Kidney tubule cell (primary cell): ENCODE data around the gene RBMS1.

ENCODE experiments used
- DNase-seq: peaks from one replicate; pipeline ENCODE4 v3.0.0-alpha.2; 2018; ENCODE audit warnings: low spot score

Gene RBMS1

DNA sequence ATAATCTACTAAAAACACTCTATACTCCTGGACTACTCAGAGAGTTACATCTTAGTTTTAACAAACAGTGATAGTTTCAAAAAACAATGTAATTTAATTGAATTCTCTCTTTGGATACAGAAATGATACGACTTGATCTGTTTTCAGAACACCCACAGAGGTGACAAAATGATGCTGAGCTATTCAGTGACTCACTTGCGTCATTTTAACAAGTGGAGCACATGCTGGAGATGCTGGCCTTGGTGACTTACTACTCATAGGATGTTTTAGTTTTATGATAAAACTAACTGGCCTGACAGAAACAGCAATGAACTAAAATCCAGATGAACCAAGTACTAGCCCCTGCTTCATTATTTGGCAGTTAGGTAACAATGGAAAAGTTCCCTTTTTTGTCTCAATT is 192.2 kb downstream of the RBMS1 start:
- DNase-seq, result no peak

DNA sequence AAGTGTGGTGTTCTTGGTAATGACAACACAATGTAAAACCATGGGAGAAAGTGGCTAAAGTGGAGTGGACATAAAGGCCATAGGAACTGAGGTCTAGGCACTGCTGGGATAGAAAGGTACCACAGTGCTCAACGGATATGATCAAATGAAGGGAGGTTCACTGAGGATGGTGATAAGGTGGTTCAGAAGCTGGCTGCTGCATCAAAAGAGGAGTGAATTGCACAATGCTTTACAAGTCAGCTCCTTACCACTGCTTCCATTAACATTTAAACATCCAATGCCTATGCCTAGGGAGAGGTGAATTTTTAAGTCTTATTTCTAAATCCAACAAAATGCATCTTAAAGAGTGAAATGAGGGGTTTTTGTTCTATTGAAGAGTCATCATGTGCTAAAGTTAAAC is 193.4 kb downstream of the RBMS1 start:
- no peak for DNase-seq

DNA sequence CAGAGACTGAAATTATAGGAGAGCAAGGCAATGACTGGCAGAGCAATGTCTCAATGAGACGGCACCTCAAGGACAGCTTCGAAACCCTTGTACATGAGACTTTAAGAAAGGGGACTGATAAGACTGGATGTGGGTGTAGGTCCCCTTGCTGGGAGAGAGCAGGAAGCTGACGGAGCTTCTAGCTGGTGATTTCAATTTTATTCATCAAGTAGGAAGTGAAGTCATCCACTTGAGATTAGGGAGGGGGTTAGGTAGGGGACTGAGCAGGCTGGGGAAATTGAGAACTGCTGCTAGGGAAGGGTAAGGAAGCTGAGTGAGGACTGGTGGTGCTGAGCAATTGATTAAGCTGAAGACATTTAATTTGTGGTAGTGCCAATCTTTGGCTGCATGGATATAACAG is 194.1 kb downstream of the RBMS1 start:
- DNase-seq, result peak; percentile 60

DNA sequence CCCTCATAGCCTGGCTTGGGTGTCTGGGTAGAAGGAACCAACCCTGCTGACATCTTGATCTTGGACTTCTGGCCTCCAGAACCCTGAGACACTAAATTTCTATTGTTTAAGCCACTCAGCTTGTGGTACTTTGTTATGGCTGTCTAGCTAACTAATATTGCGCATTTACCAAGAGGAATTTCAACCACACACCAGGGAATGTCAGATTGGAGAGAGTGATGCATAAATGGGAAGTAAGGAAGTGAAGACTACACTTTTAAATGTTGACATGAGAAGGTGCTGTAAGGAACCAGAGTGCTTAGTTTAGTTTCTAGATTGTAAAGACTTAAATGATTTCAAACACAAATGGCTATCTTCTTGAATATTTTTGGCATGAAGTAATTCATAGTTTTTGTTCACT is 194.6 kb downstream of the RBMS1 start:
- peak; percentile 54 for DNase-seq

- no peak for DNase-seq
Measured at GRCh38 chr2:160295519-160296207, 197.9 kb downstream of the RBMS1 start.

DNA sequence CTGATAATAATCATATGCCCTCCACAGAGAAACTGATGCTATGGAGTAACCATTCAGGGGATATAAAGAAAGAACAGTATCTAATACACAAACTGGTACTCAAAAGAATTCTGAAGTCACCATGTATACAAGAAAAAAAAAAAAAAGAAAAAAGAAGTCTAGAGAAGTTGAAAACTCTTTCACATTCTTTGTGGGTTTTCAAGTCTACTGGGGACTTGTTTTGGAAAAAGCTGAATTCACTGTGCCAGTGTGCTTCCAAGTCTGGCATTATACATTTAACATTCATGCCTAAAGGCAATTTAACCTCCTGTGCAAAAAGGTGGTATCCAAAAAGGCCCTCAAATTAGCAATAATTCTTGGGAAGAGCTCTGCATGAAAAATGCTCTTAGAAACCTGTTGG is 198.7 kb downstream of the RBMS1 start:
- no peak for DNase-seq

DNA sequence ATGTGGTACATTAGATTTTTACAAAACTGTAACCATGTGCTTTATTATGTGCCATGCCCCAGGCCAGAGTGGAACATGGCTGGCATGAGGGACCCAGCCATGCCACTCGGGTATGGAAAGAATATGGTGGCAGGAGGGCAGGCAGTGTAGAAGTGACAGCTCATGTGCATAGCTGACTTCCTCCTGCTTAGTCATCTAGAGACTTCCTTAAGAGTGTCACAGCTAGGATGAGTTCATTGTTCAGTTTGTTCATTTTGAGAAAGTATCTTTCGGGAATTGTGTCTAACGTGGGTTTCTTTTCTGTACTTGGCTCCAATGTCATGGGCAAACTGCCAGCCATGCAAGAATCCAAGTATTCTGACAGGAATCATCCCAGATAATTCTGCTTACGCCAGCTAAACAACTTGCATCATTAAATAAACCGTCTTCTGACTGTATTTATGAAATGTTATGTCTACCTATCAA is 199.2 kb downstream of the RBMS1 start:
- DNase-seq, result peak; percentile 79

DNA sequence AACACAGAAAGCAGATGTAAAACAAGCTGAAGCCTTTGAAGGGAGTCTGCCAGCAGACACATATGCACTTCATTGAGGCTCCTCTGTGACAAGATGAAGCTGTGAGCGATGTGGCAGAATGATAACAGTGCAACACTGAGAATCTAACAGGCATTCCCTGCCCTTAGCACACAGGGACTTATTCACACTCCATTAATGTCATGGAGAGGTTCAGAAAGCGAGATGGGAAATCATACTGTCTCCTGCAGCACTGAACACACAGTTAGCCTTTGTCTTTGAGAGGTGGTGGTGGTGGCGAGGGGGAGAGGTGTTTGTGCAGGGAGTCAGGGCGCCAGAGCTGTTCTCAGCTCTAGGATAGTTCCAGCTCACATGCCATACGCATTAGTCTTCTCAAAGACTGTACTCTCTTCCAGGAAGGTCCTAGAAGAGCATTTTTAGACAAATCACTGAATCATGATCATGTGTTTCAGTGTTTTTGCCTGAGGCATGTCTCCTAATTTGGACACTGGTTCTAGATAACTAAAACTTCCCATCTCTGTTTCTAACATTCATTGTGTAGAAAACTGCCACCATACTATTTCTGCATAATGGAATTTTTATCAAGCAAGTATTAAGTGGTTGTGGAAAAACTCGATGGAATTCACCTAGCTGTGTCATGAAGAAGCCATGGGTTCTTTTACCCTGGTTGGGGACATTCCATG is 200.1 kb downstream of the RBMS1 start:
- peak; percentile 77 for DNase-seq

GRCh38 chr2:160292225-160292624 is 201.4 kb downstream of the RBMS1 start:
- DNase-seq, result no peak

- no peak for DNase-seq
Measured at GRCh38 chr2:160291382-160291781, 202.2 kb downstream of the RBMS1 start.

DNA sequence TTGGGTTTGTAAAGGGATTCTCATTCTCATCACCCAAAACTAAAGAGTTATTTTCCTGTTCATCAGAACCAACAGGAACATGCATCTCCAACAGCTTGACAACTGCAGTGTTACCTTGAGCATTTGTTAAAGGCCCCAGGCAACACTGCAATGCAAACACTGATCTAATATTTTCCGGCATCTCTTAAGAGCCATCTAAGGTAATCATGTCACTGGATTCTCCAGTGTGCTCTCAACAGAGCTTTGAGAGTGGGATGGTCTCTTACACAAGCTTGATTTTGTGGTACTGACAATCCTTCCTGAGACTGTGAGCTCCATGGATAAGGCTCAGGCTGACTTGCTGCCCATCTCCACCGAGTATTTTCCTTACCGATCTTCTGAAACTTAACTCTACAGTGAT is 203.0 kb downstream of the RBMS1 start:
- no peak for DNase-seq

GRCh38 chr2:160289831-160290230 is 203.8 kb downstream of the RBMS1 start:
- DNase-seq, result no peak

GRCh38 chr2:160289126-160289525 is 204.5 kb downstream of the RBMS1 start:
- DNase-seq, result no peak

DNA sequence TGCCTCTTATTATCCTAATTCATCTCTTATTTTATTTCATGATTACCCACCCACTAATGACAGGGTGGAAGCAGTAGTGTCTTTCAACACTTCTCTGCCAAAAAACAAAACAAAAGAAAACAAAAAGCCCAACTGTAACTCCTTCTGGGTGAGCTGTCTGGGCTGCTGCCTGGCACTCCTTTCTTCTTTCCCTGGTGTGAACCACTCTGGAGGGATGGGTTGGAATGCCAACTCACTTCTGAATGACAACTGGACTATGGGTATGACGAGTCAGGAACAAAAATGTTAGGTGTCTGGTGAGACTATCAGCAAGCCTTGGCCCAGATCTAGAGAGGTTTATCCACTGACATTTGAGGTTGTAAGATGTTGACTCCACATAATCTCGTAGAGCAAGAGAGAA is 205.3 kb downstream of the RBMS1 start:
- DNase-seq, result peak; percentile 51

DNA sequence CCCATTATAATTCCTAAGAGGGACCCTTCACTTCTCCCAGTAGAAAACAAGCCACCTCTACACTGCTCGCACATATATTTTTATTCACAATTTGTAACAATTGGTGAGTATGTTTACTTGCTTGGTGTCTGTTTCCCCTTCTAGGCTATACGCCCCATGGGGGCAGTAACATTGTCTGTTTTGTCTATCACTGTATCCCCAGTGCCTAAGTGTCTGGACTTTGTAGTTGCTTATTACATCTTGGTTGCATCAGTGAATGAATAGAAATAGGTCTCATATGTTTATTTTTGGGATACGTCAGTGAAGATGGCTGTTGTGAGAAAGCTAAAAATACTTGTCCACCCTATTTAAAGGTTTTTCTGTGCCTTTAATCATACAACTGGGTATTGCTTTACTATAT is 206.1 kb downstream of the RBMS1 start:
- no peak for DNase-seq

- no peak for DNase-seq
Measured at GRCh38 chr2:160286551-160286950, 207.1 kb downstream of the RBMS1 start.

DNA sequence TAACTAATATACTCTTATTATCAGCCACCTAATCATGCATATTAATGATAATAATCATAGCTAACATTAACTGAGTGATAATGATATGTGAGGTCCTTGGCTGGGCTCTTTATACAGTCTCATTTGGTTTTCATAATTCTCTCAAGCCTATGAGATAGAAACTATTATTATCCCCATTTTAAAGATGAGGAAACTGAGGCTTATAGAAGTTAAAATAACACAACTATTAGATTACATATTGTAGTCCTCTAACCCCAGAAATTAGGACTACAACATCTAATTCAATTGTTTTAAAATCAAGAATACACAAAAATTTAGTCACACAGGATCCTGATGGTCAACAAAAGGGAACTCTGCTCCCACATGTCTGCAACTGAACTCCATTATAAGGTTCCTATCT is 209.9 kb downstream of the RBMS1 start:
- DNase-seq, result no peak

DNA sequence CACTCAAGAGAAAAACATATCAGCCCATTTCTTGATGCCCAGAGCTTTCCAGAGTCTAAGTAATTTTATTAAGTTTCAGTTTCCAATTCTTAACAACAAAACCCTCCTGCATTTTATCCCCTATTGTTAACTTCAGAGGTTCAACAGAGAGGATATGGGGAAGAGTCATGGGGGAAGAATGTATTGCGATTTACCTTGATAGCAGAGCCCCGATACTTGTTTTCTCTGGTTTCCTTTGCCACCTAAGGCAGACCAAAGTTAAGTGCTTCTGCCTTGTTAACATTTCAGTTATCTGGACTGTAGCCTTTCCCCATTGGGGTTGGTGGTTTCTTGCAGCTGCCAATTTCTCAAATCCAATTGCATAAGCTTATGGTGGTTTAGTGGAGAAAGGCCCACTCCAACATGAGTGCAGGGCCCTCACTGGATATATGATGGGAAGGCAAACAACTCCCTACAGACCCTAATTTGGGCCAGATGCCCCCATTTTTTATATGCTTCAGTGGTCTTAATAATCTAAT is 211.5 kb downstream of the RBMS1 start:
- DNase-seq, result no peak

- DNase-seq, result no peak
Measured at GRCh38 chr2:160281213-160281612, 212.4 kb downstream of the RBMS1 start.

DNA sequence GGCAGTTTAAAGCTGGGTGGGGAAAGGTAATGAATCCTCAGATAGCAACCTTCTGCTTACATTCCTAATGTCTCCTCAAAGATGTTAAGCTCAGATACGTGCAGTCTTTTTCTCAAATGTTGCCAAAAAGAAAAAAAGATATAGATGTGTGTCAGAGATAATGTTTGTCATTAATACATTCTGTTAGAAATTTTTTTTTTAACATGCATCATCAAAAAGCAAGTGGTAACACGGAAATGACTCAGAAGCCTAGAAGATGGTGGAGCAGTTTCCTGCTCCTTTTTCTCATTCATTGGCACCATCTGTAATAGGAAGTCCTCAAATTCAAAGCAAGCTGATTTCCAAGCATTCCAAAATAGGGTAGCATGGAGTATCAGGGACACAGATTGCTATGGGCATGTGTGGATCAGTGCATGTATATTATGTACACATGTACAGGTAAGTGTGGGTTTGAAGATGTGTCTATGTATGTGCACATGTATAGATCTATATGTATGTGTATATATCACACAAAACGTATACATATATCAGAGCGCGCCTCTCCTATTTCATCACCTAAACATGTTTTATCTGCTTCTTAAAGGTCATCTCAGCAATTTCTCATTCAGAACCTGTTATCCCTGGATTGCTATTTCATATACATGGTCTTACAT is 213.7 kb downstream of the RBMS1 start:
- peak; percentile 53 for DNase-seq

GRCh38 chr2:160278879-160279177 is 214.8 kb downstream of the RBMS1 start:
- no peak for DNase-seq

- DNase-seq, result no peak
Measured at GRCh38 chr2:160278101-160278878, 215.3 kb downstream of the RBMS1 start.
